BJ (cell line): ENCODE data around the gene TEX36. TPM values are rescaled to one million over a fixed set of nuclear protein-coding genes. Genes with fewer than 3 reads are reported as not detected.

Experiments
- CTCF ChIA-PET: fragments of 350-600 bp; formaldehyde crosslinking; extraction: SDS; loops from one replicate; lab custom pipeline; 2021; ENCODE audit warnings: antibody characterized with exemption, inconsistent platforms; lab: Yijun Ruan, JAX
- POLR2A ChIA-PET: fragments of 300-600 bp; sonication (Branson Sonifier 250); formaldehyde crosslinking; extraction: SDS; loops from one replicate; lab custom pipeline; 2021; ENCODE audit warnings: antibody characterized with exemption; lab: Charles Lee
- DNase-seq: peaks from one replicate; pipeline ENCODE4 v3.0.0-alpha.2; 2011; ENCODE audit warnings: low read depth
- H3K27me3 ChIP-seq: 2 replicates; pipeline ENCODE4 v1.6.0; 2011; ENCODE audit warnings: low read length; ENCODE audit not compliant: control insufficient read depth, insufficient read depth
- H3K36me3 ChIP-seq: 2 replicates; pipeline ENCODE4 v1.5.1; 2011; ENCODE audit warnings: low read length; ENCODE audit not compliant: control insufficient read depth, insufficient read depth
- H3K4me3 ChIP-seq: 2 replicates; pipeline ENCODE4 v1.5.1; 2011; ENCODE audit warnings: low read depth, mild to moderate bottlenecking, control low read depth, low read length
- polyA plus RNA-seq: library from polyadenylated mRNA; depleted of rRNA; stranded (reverse); fragments of >200 nt; gene quantifications from 2 replicates; pipeline ENCODE4 v1.2.3, GENCODE V29; 2011; rRNA removed
- TF ChIP-seq, protein P1 (sequence below): IDR thresholded peaks from 2 replicates; pipeline ENCODE4 v1.5.1; 2011; ENCODE audit warnings: low read depth, mild to moderate bottlenecking, control low read depth, inconsistent platforms, low read length, moderate library complexity; ENCODE audit not compliant: insufficient read depth

Gene TEX36
- polyA plus RNA-seq, 1 experiment = not detected

DNA sequence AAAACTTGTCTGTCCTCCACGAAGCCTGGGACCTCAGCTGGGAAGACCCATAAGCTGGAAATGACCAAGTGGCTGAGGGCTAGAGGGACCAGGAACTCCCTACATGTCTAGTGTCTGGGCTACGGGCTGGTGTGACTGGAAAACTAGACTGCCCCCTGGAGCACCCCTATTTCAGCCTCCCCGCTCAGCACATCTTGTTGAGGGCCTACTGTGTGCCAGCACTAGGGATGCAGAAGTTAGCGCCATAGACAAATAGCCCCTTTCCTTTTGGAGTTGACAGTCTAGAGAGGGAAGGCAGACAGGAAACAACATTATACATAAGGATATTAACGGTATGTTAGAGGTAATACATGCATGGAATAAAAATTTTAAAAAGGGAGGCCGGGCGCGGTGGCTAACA, 74.5 kb downstream of the TEX36 start:
- ChIA-PET CTCF (interaction anchor here (0.6 kb wide), 1 partner anchor 92 kb away, joined by 3 read pairs; no protein-coding TSS in a partner anchor), POLR2A (no interaction called here)
- DNase-seq = no peak
- Histone ChIP-seq H3K27me3 (no peaks in the 10 kb centered on the region), H3K4me3 (no peak overlapping the region), H3K36me3 (no peaks in the 10 kb centered on the region)
- TF ChIP-seq, protein P1, sequence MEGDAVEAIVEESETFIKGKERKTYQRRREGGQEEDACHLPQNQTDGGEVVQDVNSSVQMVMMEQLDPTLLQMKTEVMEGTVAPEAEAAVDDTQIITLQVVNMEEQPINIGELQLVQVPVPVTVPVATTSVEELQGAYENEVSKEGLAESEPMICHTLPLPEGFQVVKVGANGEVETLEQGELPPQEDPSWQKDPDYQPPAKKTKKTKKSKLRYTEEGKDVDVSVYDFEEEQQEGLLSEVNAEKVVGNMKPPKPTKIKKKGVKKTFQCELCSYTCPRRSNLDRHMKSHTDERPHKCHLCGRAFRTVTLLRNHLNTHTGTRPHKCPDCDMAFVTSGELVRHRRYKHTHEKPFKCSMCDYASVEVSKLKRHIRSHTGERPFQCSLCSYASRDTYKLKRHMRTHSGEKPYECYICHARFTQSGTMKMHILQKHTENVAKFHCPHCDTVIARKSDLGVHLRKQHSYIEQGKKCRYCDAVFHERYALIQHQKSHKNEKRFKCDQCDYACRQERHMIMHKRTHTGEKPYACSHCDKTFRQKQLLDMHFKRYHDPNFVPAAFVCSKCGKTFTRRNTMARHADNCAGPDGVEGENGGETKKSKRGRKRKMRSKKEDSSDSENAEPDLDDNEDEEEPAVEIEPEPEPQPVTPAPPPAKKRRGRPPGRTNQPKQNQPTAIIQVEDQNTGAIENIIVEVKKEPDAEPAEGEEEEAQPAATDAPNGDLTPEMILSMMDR = no peak

DNA sequence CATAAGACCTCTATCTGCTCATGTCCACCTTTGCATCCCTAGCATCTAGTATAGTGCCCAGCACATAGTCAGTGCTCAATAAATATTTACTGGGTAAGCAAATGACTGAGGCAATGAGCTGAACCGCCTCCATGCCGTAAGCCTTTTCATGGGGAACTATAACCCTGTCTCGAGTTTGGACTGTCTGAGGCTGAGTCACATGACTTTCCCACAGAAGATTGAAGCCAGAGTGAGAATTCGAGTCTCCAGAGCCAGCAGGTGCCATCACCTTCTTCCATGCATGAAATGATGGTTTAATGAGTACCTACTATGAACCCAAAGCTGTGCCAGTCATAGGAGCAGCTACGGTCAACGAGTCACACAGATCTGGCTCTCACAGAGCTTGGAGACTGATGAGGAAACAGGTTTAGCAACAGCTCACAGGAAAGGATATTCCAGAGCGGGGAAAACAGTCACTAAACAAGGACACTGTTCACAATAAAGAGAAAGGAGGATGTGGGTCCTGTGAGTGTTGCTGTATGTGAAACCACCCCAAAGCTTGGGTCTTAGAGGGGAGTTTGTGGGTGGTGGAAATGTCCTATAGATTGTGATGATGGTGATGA, 75.2 kb downstream of the TEX36 start:
- TF ChIP-seq, protein P1 = no peak
- Histone ChIP-seq H3K4me3 (no peak overlapping the region), H3K36me3 (no peaks in the 10 kb centered on the region), H3K27me3 (no peaks in the 10 kb centered on the region)
- POLR2A ChIA-PET = no interaction called here
- CTCF ChIA-PET = interaction anchor here (0.6 kb wide), 1 partner anchor 93 kb away, joined by 3 read pairs; no protein-coding TSS in a partner anchor
- DNase-seq = no peak

DNA sequence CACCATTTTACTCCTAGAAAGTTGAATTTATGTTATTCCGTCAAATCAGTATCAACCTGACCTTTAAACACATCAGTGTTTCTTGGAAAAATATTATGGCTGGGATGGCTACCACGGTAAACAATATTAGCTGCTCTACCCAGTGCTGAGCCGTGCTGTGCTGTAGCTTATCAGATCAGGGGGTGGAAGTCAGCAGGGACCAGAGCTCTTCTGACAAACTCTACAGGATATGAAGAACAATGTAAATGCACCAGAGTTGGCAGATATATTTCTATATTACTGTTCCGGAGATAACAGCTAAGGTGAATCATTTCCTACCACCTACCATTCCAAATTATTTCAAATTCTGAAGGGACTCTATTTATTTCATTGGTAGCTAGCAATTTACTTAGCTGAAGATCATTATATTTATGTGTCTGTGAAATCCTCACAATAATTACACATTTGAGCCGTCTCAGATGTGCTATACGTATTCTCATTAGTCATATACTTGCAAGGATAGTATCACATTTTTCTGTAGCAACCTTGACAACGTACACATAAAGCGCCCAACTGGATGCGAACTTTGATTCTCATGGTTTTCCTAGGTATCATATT, 76.5 kb downstream of the TEX36 start:
- no peak for DNase-seq
- ChIA-PET CTCF (no interaction called here), POLR2A (no interaction called here)
- no peaks in the 10 kb centered on the region for H3K27me3 ChIP-seq
- no peak overlapping the region for H3K4me3 ChIP-seq
- H3K36me3 ChIP-seq = no peaks in the 10 kb centered on the region
- TF ChIP-seq, protein P1 = no peak

Other genes starting within 250 kb of the TEX36 start
- 15.7 and 20.1 TPM in 2 replicates for gene EDRF1, start 36.5 kb upstream of the TEX36 start, polyA plus RNA-seq
- not detected in 2 replicates for gene MMP21, start 92.7 kb upstream of the TEX36 start, polyA plus RNA-seq
- gene UROS, start 140.1 kb upstream of the TEX36 start, polyA plus RNA-seq = 56.6 and 61.0 TPM in 2 replicates
- gene BCCIP, start 140.4 kb upstream of the TEX36 start, polyA plus RNA-seq = 13.2 and 33.0 TPM in 2 replicates
- gene DHX32, start 198.1 kb upstream of the TEX36 start, polyA plus RNA-seq = 18.2 and 29.7 TPM in 2 replicates
- gene FANK1, start 213.4 kb upstream of the TEX36 start, polyA plus RNA-seq = 1.8 and 2.4 TPM in 2 replicates